SK-N-SH (cell line): Measurements from ENCODE around the gene PDE4B.

ENCODE experiments used
- CTCF ChIP-seq: fragments of 200-600 bp; sonication (generic); IDR thresholded peaks from 2 replicates; pipeline ENCODE4 v1.6.1; 2017; ENCODE audit warnings: antibody characterized with exemption, mild to moderate bottlenecking, moderate library complexity
- EZH2phosphoT487 ChIP-seq: fragments of 200-600 bp; sonication (generic); IDR thresholded peaks from 2 replicates; pipeline ENCODE4 v1.6.1; 2017; ENCODE audit warnings: low read depth, mixed run types, mild to moderate bottlenecking, antibody characterized with exemption, moderate library complexity, borderline replicate concordance
- GABPA ChIP-seq: IDR thresholded peaks from 2 replicates; pipeline ENCODE4 v1.4.0; 2012; ENCODE audit warnings: low read depth, mild to moderate bottlenecking
- MAX ChIP-seq: IDR thresholded peaks from 2 replicates; pipeline ENCODE4 v1.4.0; 2012; ENCODE audit warnings: low read depth
- MEF2A ChIP-seq: IDR thresholded peaks from 2 replicates; pipeline ENCODE4 v1.4.0; 2012; ENCODE audit warnings: low read depth, borderline replicate concordance
- NFIC ChIP-seq: IDR thresholded peaks from 2 replicates; pipeline ENCODE4 v1.4.0; 2012; ENCODE audit warnings: borderline replicate concordance
- PBX3 ChIP-seq: IDR thresholded peaks from 2 replicates; pipeline ENCODE4; 2012
- POLR2AphosphoS5 ChIP-seq: IDR thresholded peaks from 2 replicates; pipeline ENCODE4 v1.6.1; 2012; ENCODE audit warnings: low read depth, low read length
- RAD21 ChIP-seq: IDR thresholded peaks from 2 replicates; pipeline ENCODE4 v1.6.1; 2012; ENCODE audit warnings: mild to moderate bottlenecking, low read length
- REST ChIP-seq: IDR thresholded peaks from 2 replicates; pipeline ENCODE4 v1.6.1; 2012; ENCODE audit warnings: mild to moderate bottlenecking, low read depth, low read length, moderate library complexity
- RXRA ChIP-seq: IDR thresholded peaks from 2 replicates; pipeline ENCODE4 v1.4.0; 2012; ENCODE audit warnings: low read depth, mild to moderate bottlenecking, borderline replicate concordance
- SMC3 ChIP-seq: IDR thresholded peaks from 2 replicates; pipeline ENCODE4 v1.6.1; 2012; ENCODE audit warnings: low read depth, low read length, improper control_type of control experiment
- TCF12 ChIP-seq: IDR thresholded peaks from 2 replicates; pipeline ENCODE4 v1.4.0; 2012
- YY1 ChIP-seq: IDR thresholded peaks from 2 replicates; pipeline ENCODE4 v1.4.0; 2012; ENCODE audit warnings: low read depth, mild to moderate bottlenecking

- TF ChIP-seq CTCF: no peak
- TF ChIP-seq POLR2AphosphoS5: no peak
- no peak for TF ChIP-seq MEF2A
- TF ChIP-seq SMC3: no peak
- no peak for TF ChIP-seq GABPA
- TF ChIP-seq RAD21: no peak
- no peak for TF ChIP-seq RXRA
- TF ChIP-seq YY1: no peak
- TF ChIP-seq NFIC: no peak
- no peak for TF ChIP-seq REST
- TF ChIP-seq EZH2phosphoT487: no peak
- no peak for TF ChIP-seq TCF12
- no peak for TF ChIP-seq MAX
- TF ChIP-seq PBX3: no peak
Observed at GRCh38 chr1:66397192-66397591, 604.5 kb downstream of the PDE4B start.
